Smooth muscle cell (in vitro differentiated cells): Measurements from ENCODE around the gene CRTC1. TPM values are rescaled to one million over a fixed set of nuclear protein-coding genes. Genes with fewer than 3 reads are reported as not detected.

ENCODE experiments used
- DNase-seq: peaks from one replicate; lab custom pipeline; 2025; ENCODE audit not compliant: unreplicated experiment; lab: John Stamatoyannopoulos, UW
- H2AFZ ChIP-seq: fragments of 200-600 bp; sonication (generic); 2 replicates; pipeline ENCODE4 v1.6.0; 2016; ENCODE audit warnings: antibody characterized with exemption, low read depth, mild to moderate bottlenecking
- H3F3A ChIP-seq: fragments of 200-600 bp; sonication (generic); 2 replicates; pipeline ENCODE4 v1.6.0; 2017; ENCODE audit warnings: antibody characterized with exemption, low read depth
- H3K27ac ChIP-seq: fragments of 200-600 bp; sonication (generic); 2 replicates; pipeline ENCODE4 v1.5.1; 2016; ENCODE audit warnings: low read depth, mild to moderate bottlenecking
- H3K27me3 ChIP-seq: fragments of 200-600 bp; sonication (generic); 2 replicates; pipeline ENCODE4 v1.6.1; 2016; ENCODE audit warnings: low read depth, mild to moderate bottlenecking
- H3K36me3 ChIP-seq: fragments of 200-600 bp; sonication (generic); 2 replicates; pipeline ENCODE4 v1.5.1; 2016; ENCODE audit warnings: low read depth
- H3K4me1 ChIP-seq: fragments of 200-600 bp; sonication (generic); 2 replicates; pipeline ENCODE4 v1.5.1; 2016; ENCODE audit warnings: low read depth
- H3K4me2 ChIP-seq: fragments of 200-600 bp; sonication (generic); 2 replicates; pipeline ENCODE4 v1.6.0; 2016; ENCODE audit warnings: mild to moderate bottlenecking
- H3K4me3 ChIP-seq: fragments of 200-600 bp; sonication (generic); 2 replicates; pipeline ENCODE4 v1.5.1; 2016; ENCODE audit warnings: mild to moderate bottlenecking
- H3K79me2 ChIP-seq: fragments of 200-600 bp; sonication (generic); 2 replicates; pipeline ENCODE4 v1.6.0; 2016; ENCODE audit warnings: low read depth, mild to moderate bottlenecking
- H3K9ac ChIP-seq: fragments of 200-600 bp; sonication (generic); 2 replicates; pipeline ENCODE4 v1.6.0; 2016; ENCODE audit warnings: low read depth
- H3K9me3 ChIP-seq: fragments of 200-600 bp; sonication (generic); replicated peaks from 2 replicates; pipeline ENCODE4 v1.5.1; 2016; ENCODE audit warnings: low read depth
- H4K20me1 ChIP-seq: fragments of 200-600 bp; sonication (generic); 2 replicates; pipeline ENCODE4 v1.6.0; 2016; ENCODE audit warnings: low read depth
- WGBS: methylation state at CpG from one replicate; pipeline ENCODE4 v1.1.7; 2016; ENCODE audit warnings: low lambda C conversion rate; 5-methylcytosine and 5-hydroxymethylcytosine counted together
- polyA plus RNA-seq: library from polyadenylated mRNA; unstranded; fragments of >200 nt; fragmentation: Nextera tagmentation; extraction: Ambion mirVana; gene quantifications from 2 replicates; pipeline ENCODE4 v1.2.1, GENCODE V29; 2016
- total RNA-seq: library from RNA; depleted of rRNA; stranded (reverse); fragments of >200 nt; gene quantifications from 2 replicates; pipeline ENCODE4 v1.2.3, GENCODE V29; 2014
- TF ChIP-seq, protein P1 (sequence below): fragments of 200-600 bp; sonication (generic); IDR thresholded peaks from 2 replicates; pipeline ENCODE4 v1.5.1; 2017; ENCODE audit warnings: borderline replicate concordance, mild to moderate bottlenecking, antibody characterized with exemption; ENCODE audit not compliant: insufficient read depth, poor library complexity, severe bottlenecking

CRTC1 gene
- total and polyA plus RNA-seq, 2 experiments from 2014 or later: 1.6 to 3.1 TPM

DNA sequence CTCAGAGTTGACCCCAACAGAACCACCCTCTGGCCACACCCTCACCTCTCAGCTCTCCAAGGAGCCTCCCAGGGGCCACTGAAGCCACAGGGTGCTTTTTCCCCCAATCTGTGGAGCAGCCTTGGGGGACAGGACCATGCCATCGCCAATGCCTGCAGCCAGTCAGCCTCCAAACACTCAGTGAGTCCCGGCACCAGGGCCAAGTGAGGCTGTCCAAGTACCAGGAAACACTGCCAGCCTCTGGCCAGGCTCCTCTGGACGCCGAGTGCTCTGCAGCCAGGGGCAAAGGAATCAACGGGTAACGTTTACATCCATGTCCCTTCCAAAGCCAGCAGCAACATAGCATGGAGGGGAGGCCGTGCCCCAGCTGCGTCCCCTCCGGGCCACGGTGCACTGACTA is 117.2 kb downstream of the CRTC1 start:
- H3K27ac ChIP-seq: no peak overlapping the region
- H3K27me3 ChIP-seq: peaks cover 16% of the 10 kb centered on the region
- H2AFZ ChIP-seq: no peak overlapping the region
- no peaks in the 10 kb centered on the region for H3F3A ChIP-seq
- H3K36me3 ChIP-seq: no peaks in the 10 kb centered on the region
- no peak overlapping the region for H3K9ac ChIP-seq
- WGBS: 85% methylated on average over 10 of the region's 10 CpGs
- no peaks in the 10 kb centered on the region for H4K20me1 ChIP-seq
- TF ChIP-seq, protein P1, sequence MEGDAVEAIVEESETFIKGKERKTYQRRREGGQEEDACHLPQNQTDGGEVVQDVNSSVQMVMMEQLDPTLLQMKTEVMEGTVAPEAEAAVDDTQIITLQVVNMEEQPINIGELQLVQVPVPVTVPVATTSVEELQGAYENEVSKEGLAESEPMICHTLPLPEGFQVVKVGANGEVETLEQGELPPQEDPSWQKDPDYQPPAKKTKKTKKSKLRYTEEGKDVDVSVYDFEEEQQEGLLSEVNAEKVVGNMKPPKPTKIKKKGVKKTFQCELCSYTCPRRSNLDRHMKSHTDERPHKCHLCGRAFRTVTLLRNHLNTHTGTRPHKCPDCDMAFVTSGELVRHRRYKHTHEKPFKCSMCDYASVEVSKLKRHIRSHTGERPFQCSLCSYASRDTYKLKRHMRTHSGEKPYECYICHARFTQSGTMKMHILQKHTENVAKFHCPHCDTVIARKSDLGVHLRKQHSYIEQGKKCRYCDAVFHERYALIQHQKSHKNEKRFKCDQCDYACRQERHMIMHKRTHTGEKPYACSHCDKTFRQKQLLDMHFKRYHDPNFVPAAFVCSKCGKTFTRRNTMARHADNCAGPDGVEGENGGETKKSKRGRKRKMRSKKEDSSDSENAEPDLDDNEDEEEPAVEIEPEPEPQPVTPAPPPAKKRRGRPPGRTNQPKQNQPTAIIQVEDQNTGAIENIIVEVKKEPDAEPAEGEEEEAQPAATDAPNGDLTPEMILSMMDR: no peak
- no peak for DNase-seq
- no peak overlapping the region for H3K4me2 ChIP-seq
- H3K79me2 ChIP-seq: no peaks in the 10 kb centered on the region
- H3K4me3 ChIP-seq: no peak overlapping the region
- H3K9me3 ChIP-seq: no peaks in the 10 kb centered on the region
- H3K4me1 ChIP-seq: peaks cover 1% of the 10 kb centered on the region

DNA sequence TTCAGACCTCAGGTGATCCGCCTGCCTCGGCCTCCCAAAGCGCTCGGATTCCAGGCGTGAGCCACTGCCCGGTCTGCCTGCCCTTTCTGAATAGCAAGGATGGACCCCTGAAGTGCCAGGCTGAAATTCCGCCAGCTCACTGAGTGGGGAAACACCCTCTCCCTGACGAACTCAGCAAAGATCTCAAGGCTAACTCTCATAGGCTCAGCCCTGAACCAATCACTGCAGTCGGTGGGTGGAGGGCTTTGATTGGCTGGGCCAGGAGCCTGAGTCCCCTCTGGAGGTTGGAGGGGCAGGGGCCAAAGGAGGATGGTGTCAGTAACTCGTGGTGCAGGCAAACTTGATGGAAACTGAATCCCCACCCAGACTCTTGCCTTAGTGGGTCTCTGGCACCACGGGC is 118.9 kb downstream of the CRTC1 start:
- Histone ChIP-seq H3K4me2 (no peak overlapping the region), H3K4me1 (no peaks in the 10 kb centered on the region), H3K9me3 (no peaks in the 10 kb centered on the region), H3K27me3 (peaks cover 16% of the 10 kb centered on the region), H3K79me2 (no peaks in the 10 kb centered on the region), H2AFZ (no peak overlapping the region), H3K9ac (no peak overlapping the region), H4K20me1 (no peaks in the 10 kb centered on the region), H3K36me3 (no peaks in the 10 kb centered on the region), H3F3A (peaks cover 1% of the 10 kb centered on the region), H3K4me3 (no peak overlapping the region), H3K27ac (no peak overlapping the region)
- no peak for DNase-seq
- TF ChIP-seq, protein P1: no peak
- WGBS: 66% methylated on average over 11 of the region's 11 CpGs

DNA sequence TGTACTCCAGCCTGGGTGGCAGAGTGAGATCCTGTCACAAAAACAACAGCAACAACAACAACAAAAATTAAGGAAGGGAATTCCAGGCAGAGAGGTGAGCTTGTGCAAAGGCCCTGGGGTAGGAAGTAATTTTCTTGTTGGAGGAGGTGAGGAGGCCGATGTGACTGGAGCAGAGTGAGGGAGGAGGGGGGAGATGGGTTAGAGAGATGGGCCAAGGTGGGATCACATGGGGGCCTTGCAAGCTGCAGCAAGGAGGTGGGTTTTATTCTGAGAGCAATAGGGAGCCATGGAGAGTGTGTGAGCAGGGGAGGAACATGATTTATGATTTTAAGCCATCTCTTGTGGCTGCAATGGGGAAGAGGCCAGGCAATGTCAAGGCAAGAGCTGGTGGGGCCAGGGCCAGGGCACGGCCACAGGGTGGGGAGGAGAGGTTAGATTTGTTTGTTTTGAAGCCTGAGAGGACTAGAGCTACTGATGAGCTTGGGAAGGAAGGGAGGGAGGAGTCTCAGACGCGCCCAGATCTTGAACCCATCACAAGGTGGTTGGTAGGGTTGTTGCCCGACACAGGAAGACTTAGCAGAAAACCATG is 120.2 kb downstream of the CRTC1 start:
- WGBS: 95% methylated on average over 5 of the region's 5 CpGs
- Histone ChIP-seq H3K4me2 (no peak overlapping the region), H3K79me2 (no peaks in the 10 kb centered on the region), H3K9ac (no peak overlapping the region), H2AFZ (no peak overlapping the region), H3K36me3 (no peaks in the 10 kb centered on the region), H3K27me3 (peaks cover 13% of the 10 kb centered on the region), H3K4me3 (no peak overlapping the region), H3K27ac (no peak overlapping the region), H4K20me1 (no peaks in the 10 kb centered on the region), H3F3A (peaks cover 9% of the 10 kb centered on the region), H3K9me3 (no peaks in the 10 kb centered on the region), H3K4me1 (no peaks in the 10 kb centered on the region)
- DNase-seq: no peak
- TF ChIP-seq, protein P1: no peak

DNA sequence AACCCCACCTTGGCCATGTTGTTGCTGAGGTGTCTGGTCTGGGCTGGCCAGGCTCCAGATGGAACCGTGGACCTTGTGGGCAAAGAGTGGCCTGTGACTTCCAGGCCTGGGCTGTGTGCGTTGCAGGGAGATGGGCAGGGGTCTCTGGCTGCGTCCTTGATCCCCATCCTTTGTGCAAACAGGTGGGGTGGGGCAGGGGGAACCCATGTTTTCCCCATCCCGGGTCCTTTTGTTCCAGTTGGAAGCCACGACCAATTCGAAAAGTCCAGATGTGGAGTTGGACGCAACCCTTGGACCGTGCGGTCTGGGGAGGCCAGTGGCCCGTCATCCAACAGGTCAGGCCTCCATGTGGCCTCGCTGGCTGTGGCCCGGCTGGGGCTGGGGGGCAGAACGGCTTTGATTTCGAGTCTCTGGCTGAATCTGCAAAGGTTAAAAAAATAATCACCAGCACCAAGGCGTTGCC is 120.7 kb downstream of the CRTC1 start:
- Histone ChIP-seq H3F3A (peaks cover 14% of the 10 kb centered on the region), H3K27ac (no peak overlapping the region), H3K27me3 (peaks cover 13% of the 10 kb centered on the region), H3K9me3 (no peaks in the 10 kb centered on the region), H4K20me1 (no peaks in the 10 kb centered on the region), H3K4me3 (no peak overlapping the region), H2AFZ (no peak overlapping the region), H3K36me3 (no peaks in the 10 kb centered on the region), H3K4me2 (no peak overlapping the region), H3K4me1 (no peaks in the 10 kb centered on the region), H3K9ac (no peak overlapping the region), H3K79me2 (no peaks in the 10 kb centered on the region)
- TF ChIP-seq, protein P1: no peak
- 92% methylated on average over 15 of the region's 15 CpGs for WGBS
- no peak for DNase-seq
